Sigmoid colon (tissue), 3 donors: ENCODE measurements around the gene LSM12.

ENCODE experiments used
- POLR2A ChIP-seq, 2 donors: fragments of 450-650 bp; IDR thresholded peaks; one replicate each; pipeline ENCODE4 v1.6.1; 2016; ENCODE audit warnings: antibody characterized with exemption in 2 of 2, mild to moderate bottlenecking in 2 of 2, moderate library complexity in 2 of 2
- TF ChIP-seq, protein P1 (sequence below), 4 experiments: fragments of 450-650 bp in 3 of 4; fragments of 200-600 bp in 1 of 4; IDR thresholded peaks; one replicate each; pipeline ENCODE4 v1.5.1; 2016 to 2019; ENCODE audit warnings: antibody characterized with exemption in 4 of 4, mild to moderate bottlenecking in 3 of 4, moderate library complexity in 2 of 4

DNA sequence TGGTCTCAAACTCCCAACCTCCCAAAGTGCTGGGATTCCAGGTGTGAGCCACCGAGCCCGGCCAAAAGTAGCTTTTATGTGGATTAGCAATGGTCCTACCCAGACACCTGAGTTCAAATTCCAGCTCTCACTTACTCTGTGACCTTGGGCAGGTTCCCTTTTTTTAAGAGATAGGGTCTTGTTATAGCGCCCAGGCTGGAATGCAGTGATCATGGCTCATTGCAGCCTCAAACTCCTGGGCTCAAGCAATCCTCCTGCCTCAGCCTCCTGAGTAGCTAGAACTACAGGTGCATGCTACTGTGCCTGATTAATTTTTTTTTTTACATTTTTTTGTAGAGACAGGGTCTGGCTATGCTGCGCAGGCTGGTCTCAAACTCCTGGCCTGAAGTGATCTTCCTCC lies 40.3 kb upstream of the LSM12 start:
- TF ChIP-seq, protein P1, sequence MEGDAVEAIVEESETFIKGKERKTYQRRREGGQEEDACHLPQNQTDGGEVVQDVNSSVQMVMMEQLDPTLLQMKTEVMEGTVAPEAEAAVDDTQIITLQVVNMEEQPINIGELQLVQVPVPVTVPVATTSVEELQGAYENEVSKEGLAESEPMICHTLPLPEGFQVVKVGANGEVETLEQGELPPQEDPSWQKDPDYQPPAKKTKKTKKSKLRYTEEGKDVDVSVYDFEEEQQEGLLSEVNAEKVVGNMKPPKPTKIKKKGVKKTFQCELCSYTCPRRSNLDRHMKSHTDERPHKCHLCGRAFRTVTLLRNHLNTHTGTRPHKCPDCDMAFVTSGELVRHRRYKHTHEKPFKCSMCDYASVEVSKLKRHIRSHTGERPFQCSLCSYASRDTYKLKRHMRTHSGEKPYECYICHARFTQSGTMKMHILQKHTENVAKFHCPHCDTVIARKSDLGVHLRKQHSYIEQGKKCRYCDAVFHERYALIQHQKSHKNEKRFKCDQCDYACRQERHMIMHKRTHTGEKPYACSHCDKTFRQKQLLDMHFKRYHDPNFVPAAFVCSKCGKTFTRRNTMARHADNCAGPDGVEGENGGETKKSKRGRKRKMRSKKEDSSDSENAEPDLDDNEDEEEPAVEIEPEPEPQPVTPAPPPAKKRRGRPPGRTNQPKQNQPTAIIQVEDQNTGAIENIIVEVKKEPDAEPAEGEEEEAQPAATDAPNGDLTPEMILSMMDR (IDR thresholded peaks at IDR 0.05), result no peak
- no peak for TF ChIP-seq POLR2A (IDR thresholded peaks at IDR 0.05)
